Mammary epithelial cell (primary cell): ENCODE data around the gene SPRY1.

ENCODE experiments used
- EZH2 ChIP-seq: IDR thresholded peaks from 2 replicates; pipeline ENCODE4 v1.6.1; 2012; ENCODE audit warnings: low read length, inconsistent platforms, borderline replicate concordance
- TF ChIP-seq, protein P1 (sequence below), 2 donors: IDR thresholded peaks in 1 of 2; conservative IDR thresholded peaks in 1 of 2; 2 replicates each; pipeline ENCODE4 v1.5.1; 2011 to 2012; ENCODE audit warnings: inconsistent platforms in 2 of 2, low read length in 2 of 2, mild to moderate bottlenecking in 2 of 2, control low read depth in 1 of 2, low read depth in 1 of 2; ENCODE audit not compliant: insufficient read depth in 1 of 2; ENCODE audit errors: extremely low read depth in 1 of 2

DNA sequence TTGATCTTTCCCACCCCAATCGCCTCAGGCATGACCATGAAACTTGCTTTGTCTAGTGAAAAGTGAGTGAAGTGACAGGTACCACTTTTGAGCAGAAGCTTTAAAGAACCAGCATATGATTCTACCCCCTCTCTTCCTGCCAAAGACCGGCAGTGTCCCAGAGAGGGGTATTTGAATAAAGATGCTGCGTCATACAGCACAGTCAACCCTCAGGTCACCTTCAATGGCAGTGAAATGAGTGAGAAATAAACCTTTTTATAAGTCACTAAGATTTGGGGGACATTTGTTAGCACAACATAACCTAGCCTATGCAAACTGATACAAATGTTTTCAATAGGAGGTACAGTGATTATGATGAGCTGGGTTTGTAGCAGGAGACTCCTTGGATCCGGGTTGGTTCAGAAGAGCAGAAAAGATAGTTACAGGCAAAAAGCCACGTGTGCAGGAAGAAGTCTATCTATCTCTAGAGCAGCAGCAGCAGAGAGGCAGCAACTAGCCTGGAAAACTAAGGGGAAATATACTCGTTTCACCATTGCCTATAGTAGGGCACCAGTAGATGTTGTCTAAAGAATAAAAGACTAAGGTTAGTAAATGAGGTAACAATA is 30.3 kb upstream of the SPRY1 start:
- TF ChIP-seq, protein P1, sequence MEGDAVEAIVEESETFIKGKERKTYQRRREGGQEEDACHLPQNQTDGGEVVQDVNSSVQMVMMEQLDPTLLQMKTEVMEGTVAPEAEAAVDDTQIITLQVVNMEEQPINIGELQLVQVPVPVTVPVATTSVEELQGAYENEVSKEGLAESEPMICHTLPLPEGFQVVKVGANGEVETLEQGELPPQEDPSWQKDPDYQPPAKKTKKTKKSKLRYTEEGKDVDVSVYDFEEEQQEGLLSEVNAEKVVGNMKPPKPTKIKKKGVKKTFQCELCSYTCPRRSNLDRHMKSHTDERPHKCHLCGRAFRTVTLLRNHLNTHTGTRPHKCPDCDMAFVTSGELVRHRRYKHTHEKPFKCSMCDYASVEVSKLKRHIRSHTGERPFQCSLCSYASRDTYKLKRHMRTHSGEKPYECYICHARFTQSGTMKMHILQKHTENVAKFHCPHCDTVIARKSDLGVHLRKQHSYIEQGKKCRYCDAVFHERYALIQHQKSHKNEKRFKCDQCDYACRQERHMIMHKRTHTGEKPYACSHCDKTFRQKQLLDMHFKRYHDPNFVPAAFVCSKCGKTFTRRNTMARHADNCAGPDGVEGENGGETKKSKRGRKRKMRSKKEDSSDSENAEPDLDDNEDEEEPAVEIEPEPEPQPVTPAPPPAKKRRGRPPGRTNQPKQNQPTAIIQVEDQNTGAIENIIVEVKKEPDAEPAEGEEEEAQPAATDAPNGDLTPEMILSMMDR (conservative IDR thresholded peaks at IDR 0.05 in 1 of 2, IDR thresholded peaks at IDR 0.05 in 1 of 2; ENCODE audit: extremely low read depth in 1 of 2, insufficient read depth in 1 of 2, low read depth in 1 of 2, low read length in 2 of 2) = no peak
- no peak for TF ChIP-seq EZH2
